SK-N-SH (cell line): ENCODE measurements around the gene CDC26. TPM values are rescaled to one million over a fixed set of nuclear protein-coding genes. Genes with fewer than 3 reads are reported as not detected.
A peak's percentile ranks its signal among the peaks of the same experiment; 100 is the strongest.

Experiments used
- CTCF ChIA-PET: fragments of 300-600, 350-600 bp; formaldehyde crosslinking; extraction: SDS; loops from one replicate; lab custom pipeline; 2021; lab: Yijun Ruan, JAX
- POLR2A ChIA-PET: fragments of 350-600 bp; sonication (Branson Sonifier 250); formaldehyde crosslinking; extraction: SDS; loops from one replicate; lab custom pipeline; 2020; ENCODE audit warnings: antibody characterized with exemption, inconsistent platforms; lab: Yijun Ruan, JAX
- DNase-seq: peaks from one replicate; pipeline ENCODE4 v3.0.0; 2012
- H2AFZ ChIP-seq: fragments of 200-600 bp; sonication (generic); 2 replicates; pipeline ENCODE4 v1.8.1; 2016; ENCODE audit warnings: antibody characterized with exemption, mild to moderate bottlenecking, low read depth
- H3F3A ChIP-seq: fragments of 200-600 bp; sonication (generic); replicated peaks from 2 replicates; pipeline ENCODE3; 2016; ENCODE audit warnings: antibody characterized with exemption, mild to moderate bottlenecking; ENCODE audit not compliant: insufficient read depth
- H3K27ac ChIP-seq, 2 experiments: fragments of 200-500 bp in 1 of 2; fragments of 200-600 bp in 1 of 2; sonication (Bioruptor generic) in 1 of 2; sonication (generic), shearing (Covaris generic) in 1 of 2; 2 replicates each; pipeline versions ENCODE4 v1.5.1 to v1.6.1; 2014 to 2016; ENCODE audit warnings: low read depth in 2 of 2, inconsistent platforms in 1 of 2, low read length in 1 of 2, mild to moderate bottlenecking in 1 of 2, mixed read lengths in 1 of 2
- H3K27me3 ChIP-seq: fragments of 200-600 bp; sonication (generic), shearing (Covaris generic); 2 replicates; pipeline ENCODE4 v1.6.1; 2016; ENCODE audit warnings: mixed run types; ENCODE audit not compliant: insufficient read depth
- H3K36me3 ChIP-seq, 2 experiments: fragments of 200-500 bp in 1 of 2; fragments of 200-600 bp in 1 of 2; sonication (Bioruptor generic) in 1 of 2; sonication (generic) in 1 of 2; replicated peaks in 1 of 2; 2 replicates each; pipeline versions ENCODE3 to v1.5.1; 2014 to 2016; ENCODE audit warnings: low read length in 1 of 2, mild to moderate bottlenecking in 1 of 2; ENCODE audit not compliant: insufficient read depth in 2 of 2, control insufficient read depth in 1 of 2
- H3K4me1 ChIP-seq, 2 experiments: fragments of 200-500 bp in 1 of 2; fragments of 200-600 bp in 1 of 2; sonication (Bioruptor generic) in 1 of 2; sonication (generic), shearing (Covaris generic) in 1 of 2; 2 replicates each; pipeline versions ENCODE4 v1.5.1 to v1.6.1; 2014 to 2016; ENCODE audit warnings: low read depth in 1 of 2, low read length in 1 of 2, mixed run types in 1 of 2; ENCODE audit not compliant: insufficient read depth in 2 of 2, control insufficient read depth in 1 of 2
- H3K4me2 ChIP-seq: fragments of 200-600 bp; sonication (generic), shearing (Covaris generic); 2 replicates; pipeline ENCODE4 v1.6.1; 2017; ENCODE audit warnings: mixed run types
- H3K4me3 ChIP-seq, 2 experiments: fragments of 200-500 bp in 1 of 2; fragments of 200-600 bp in 1 of 2; sonication (Bioruptor generic) in 1 of 2; sonication (generic), shearing (Covaris generic) in 1 of 2; 2 replicates each; pipeline versions ENCODE4 v1.5.1 to v1.8.1; 2014 to 2016; ENCODE audit warnings: low read depth in 2 of 2, inconsistent platforms in 1 of 2, low read length in 1 of 2, mild to moderate bottlenecking in 1 of 2, mixed read lengths in 1 of 2, moderate library complexity in 1 of 2
- H3K79me2 ChIP-seq: fragments of 200-600 bp; sonication (generic); 2 replicates; pipeline ENCODE4 v1.8.1; 2017; ENCODE audit warnings: mild to moderate bottlenecking; ENCODE audit not compliant: insufficient read depth
- H3K9ac ChIP-seq: fragments of 200-600 bp; sonication (generic); 2 replicates; pipeline ENCODE4 v1.6.1; 2017; ENCODE audit warnings: mixed run types
- H3K9me2 ChIP-seq: fragments of 200-600 bp; sonication (generic); 2 replicates; pipeline ENCODE4 v1.6.1; 2017; ENCODE audit warnings: mixed run types
- H3K9me3 ChIP-seq: fragments of 200-600 bp; sonication (generic); 2 replicates; pipeline ENCODE4 v1.6.1; 2017; ENCODE audit warnings: mixed run types, mild to moderate bottlenecking, moderate library complexity
- H4K20me1 ChIP-seq: fragments of 200-600 bp; sonication (generic); 2 replicates; pipeline ENCODE4 v1.6.1; 2017; ENCODE audit warnings: mild to moderate bottlenecking, mixed run types; ENCODE audit not compliant: insufficient read depth
- EP300 ChIP-seq, 2 experiments: IDR thresholded peaks; 2 replicates each; pipeline versions ENCODE4 v1.4.0 to v1.6.1; 2012; ENCODE audit warnings: borderline replicate concordance in 1 of 2, low read depth in 1 of 2, low read length in 1 of 2
- EZH2phosphoT487 ChIP-seq: fragments of 200-600 bp; sonication (generic); IDR thresholded peaks from 2 replicates; pipeline ENCODE4 v1.6.1; 2017; ENCODE audit warnings: low read depth, mixed run types, mild to moderate bottlenecking, antibody characterized with exemption, moderate library complexity, borderline replicate concordance
- FOSL2 ChIP-seq: IDR thresholded peaks from 2 replicates; pipeline ENCODE4 v1.4.0; 2012; ENCODE audit warnings: low read depth, mild to moderate bottlenecking, moderate library complexity, borderline replicate concordance
- GABPA ChIP-seq: IDR thresholded peaks from 2 replicates; pipeline ENCODE4 v1.4.0; 2012; ENCODE audit warnings: low read depth, mild to moderate bottlenecking
- GATA2 ChIP-seq: sonication (generic); formaldehyde crosslinking; IDR thresholded peaks from 2 replicates; pipeline ENCODE4 v1.5.0; 2020; ENCODE audit warnings: mild to moderate bottlenecking, missing genetic modification reagents
- JUND ChIP-seq: IDR thresholded peaks from 2 replicates; pipeline ENCODE4 v1.4.0; 2012
- MEF2A ChIP-seq: IDR thresholded peaks from 2 replicates; pipeline ENCODE4 v1.4.0; 2012; ENCODE audit warnings: low read depth, borderline replicate concordance
- NFIC ChIP-seq: IDR thresholded peaks from 2 replicates; pipeline ENCODE4 v1.4.0; 2012; ENCODE audit warnings: borderline replicate concordance
- NRF1 ChIP-seq: IDR thresholded peaks from 2 replicates; pipeline ENCODE4 v1.6.1; 2012; ENCODE audit warnings: low read depth, mild to moderate bottlenecking, low read length
- RXRA ChIP-seq: IDR thresholded peaks from 2 replicates; pipeline ENCODE4 v1.4.0; 2012; ENCODE audit warnings: low read depth, mild to moderate bottlenecking, borderline replicate concordance
- SMC3 ChIP-seq: IDR thresholded peaks from 2 replicates; pipeline ENCODE4 v1.6.1; 2012; ENCODE audit warnings: low read depth, low read length, improper control_type of control experiment
- TEAD4 ChIP-seq: IDR thresholded peaks from 2 replicates; pipeline ENCODE4 v1.4.0; 2012; ENCODE audit warnings: mild to moderate bottlenecking, borderline replicate concordance; ENCODE audit not compliant: insufficient read depth
- YY1 ChIP-seq: IDR thresholded peaks from 2 replicates; pipeline ENCODE4 v1.4.0; 2012; ENCODE audit warnings: low read depth, mild to moderate bottlenecking
- WGBS: methylation state at CpG from one replicate; pipeline ENCODE4 v1.1.6; 2017; ENCODE audit warnings: low lambda C conversion rate; 5-methylcytosine and 5-hydroxymethylcytosine counted together
- polyA plus RNA-seq, 3 experiments: library from polyadenylated mRNA; depleted of rRNA; stranded (reverse); fragments of >200 nt; gene quantifications; 2 replicates each; pipeline ENCODE4 v1.2.3, GENCODE V29; 2012
- TF ChIP-seq, protein P1 (sequence below): IDR thresholded peaks from 2 replicates; pipeline ENCODE4 v1.6.1; 2012; ENCODE audit warnings: mild to moderate bottlenecking, low read depth, low read length, moderate library complexity
- TF ChIP-seq, protein P2 (sequence below): fragments of 150-350 bp; IDR thresholded peaks from 2 replicates; pipeline ENCODE4 v1.6.1; 2017; ENCODE audit warnings: antibody characterized with exemption, low read length, low read depth, borderline replicate concordance
- TF ChIP-seq, protein P3 (sequence below): IDR thresholded peaks from 2 replicates; pipeline ENCODE4 v1.4.0; 2012; ENCODE audit warnings: low read depth
- TF ChIP-seq, protein P4 (sequence below): IDR thresholded peaks from 2 replicates; pipeline ENCODE4; 2012

Gene CDC26
- polyA plus RNA-seq, 1 of the 3 experiments (the other 2 are of a cell fraction): 31.0 TPM

DNA sequence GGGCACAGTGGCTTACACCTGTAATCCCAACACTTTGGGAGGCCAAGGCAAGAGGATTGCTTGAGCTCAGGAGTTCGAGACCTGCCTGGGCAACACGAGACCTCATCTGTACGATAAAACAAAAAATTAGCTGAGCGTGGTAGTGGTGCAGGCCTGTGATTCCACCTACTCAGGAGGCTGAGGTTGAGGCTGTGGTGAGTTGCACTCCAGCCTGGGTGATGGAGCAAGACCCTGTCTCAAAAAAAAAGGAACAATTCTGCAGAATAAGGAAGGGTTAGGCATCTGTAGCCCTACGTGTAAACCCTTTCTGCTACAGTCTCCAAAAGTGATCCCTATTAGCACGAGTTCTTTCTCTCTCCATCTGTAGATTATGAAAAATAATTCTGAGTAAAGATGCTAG is 19.9 kb downstream of the CDC26 start:
- 88% methylated on average over 6 of the region's 6 CpGs for WGBS
- Histone ChIP-seq H3K9me3 (no peaks in the 10 kb centered on the region), H3K4me1 (peaks cover 0 to 15% of the 10 kb centered on the region in 2 experiments; a peak in 1 of 4 replicates), H4K20me1 (no peaks in the 10 kb centered on the region), H2AFZ (no peak overlapping the region), H3K27ac (peak overlapping the region in 1 of 2 experiments; percentile 91; a peak in 2 of 4 replicates), H3K9ac (no peak overlapping the region), H3K4me3 (no peak overlapping the region), H3K9me2 (no peaks in the 10 kb centered on the region), H3F3A (no peaks in the 10 kb centered on the region), H3K4me2 (no peak overlapping the region), H3K27me3 (no peaks in the 10 kb centered on the region), H3K79me2 (no peaks in the 10 kb centered on the region), H3K36me3 (peaks cover 22 to 26% of the 10 kb centered on the region in 2 experiments)
- DNase-seq: no peak
- ChIA-PET CTCF (interaction anchor here (1.3 to 2.9 kb wide), 3 partner anchors 19 to 143 kb away, joined by 4 to 16 read pairs (median 7); partner anchors contain the start of genes CDC26 and PRPF4), POLR2A (interaction anchor here (2.5 kb wide), 1 partner anchor 34 kb away, joined by 15 read pairs; the partner anchor contains the start of genes FKBP15 and SLC31A1)
- TF ChIP-seq SMC3 (no peak), JUND (no peak), YY1 (no peak), TEAD4 (no peak), EP300 (IDR thresholded peaks at IDR 0.05; ENCODE audit: borderline replicate concordance in 1 of 2, low read depth in 1 of 2, low read length in 1 of 2) (no peak), RXRA (no peak), NFIC (no peak), GATA2 (no peak), NRF1 (no peak)
- TF ChIP-seq, protein P1, sequence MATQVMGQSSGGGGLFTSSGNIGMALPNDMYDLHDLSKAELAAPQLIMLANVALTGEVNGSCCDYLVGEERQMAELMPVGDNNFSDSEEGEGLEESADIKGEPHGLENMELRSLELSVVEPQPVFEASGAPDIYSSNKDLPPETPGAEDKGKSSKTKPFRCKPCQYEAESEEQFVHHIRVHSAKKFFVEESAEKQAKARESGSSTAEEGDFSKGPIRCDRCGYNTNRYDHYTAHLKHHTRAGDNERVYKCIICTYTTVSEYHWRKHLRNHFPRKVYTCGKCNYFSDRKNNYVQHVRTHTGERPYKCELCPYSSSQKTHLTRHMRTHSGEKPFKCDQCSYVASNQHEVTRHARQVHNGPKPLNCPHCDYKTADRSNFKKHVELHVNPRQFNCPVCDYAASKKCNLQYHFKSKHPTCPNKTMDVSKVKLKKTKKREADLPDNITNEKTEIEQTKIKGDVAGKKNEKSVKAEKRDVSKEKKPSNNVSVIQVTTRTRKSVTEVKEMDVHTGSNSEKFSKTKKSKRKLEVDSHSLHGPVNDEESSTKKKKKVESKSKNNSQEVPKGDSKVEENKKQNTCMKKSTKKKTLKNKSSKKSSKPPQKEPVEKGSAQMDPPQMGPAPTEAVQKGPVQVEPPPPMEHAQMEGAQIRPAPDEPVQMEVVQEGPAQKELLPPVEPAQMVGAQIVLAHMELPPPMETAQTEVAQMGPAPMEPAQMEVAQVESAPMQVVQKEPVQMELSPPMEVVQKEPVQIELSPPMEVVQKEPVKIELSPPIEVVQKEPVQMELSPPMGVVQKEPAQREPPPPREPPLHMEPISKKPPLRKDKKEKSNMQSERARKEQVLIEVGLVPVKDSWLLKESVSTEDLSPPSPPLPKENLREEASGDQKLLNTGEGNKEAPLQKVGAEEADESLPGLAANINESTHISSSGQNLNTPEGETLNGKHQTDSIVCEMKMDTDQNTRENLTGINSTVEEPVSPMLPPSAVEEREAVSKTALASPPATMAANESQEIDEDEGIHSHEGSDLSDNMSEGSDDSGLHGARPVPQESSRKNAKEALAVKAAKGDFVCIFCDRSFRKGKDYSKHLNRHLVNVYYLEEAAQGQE: no peak
- TF ChIP-seq, protein P2, sequence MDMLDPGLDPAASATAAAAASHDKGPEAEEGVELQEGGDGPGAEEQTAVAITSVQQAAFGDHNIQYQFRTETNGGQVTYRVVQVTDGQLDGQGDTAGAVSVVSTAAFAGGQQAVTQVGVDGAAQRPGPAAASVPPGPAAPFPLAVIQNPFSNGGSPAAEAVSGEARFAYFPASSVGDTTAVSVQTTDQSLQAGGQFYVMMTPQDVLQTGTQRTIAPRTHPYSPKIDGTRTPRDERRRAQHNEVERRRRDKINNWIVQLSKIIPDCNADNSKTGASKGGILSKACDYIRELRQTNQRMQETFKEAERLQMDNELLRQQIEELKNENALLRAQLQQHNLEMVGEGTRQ: no peak

DNA sequence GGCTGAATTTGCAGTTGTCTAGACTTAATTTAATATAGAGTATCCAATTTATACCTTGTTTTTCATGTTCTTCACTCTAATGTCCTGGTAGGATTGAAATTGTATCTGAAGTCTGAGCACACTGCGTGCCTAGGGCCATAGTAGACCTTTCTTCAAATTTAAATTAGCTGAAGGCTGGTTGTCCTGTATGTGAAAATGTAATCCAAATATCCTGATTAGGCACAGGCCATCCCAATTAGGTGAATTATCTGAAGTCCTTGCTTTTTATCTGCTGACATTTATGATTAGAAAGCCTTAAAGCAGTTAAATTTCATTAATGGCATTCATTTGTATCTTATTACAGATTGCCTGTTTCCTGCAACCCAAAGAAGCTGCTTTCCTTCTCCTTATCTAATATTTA is 20.4 kb downstream of the CDC26 start:
- Histone ChIP-seq H3K79me2 (no peaks in the 10 kb centered on the region), H3K27me3 (no peaks in the 10 kb centered on the region), H3K27ac (peak overlapping the region in 1 of 2 experiments; percentile 91; a peak in 2 of 4 replicates), H3F3A (no peaks in the 10 kb centered on the region), H3K4me2 (no peak overlapping the region), H4K20me1 (no peaks in the 10 kb centered on the region), H3K36me3 (peaks cover 19 to 22% of the 10 kb centered on the region in 2 experiments), H3K4me3 (no peak overlapping the region), H3K9me3 (no peaks in the 10 kb centered on the region), H3K9me2 (no peaks in the 10 kb centered on the region), H2AFZ (no peak overlapping the region), H3K9ac (no peak overlapping the region), H3K4me1 (peaks cover 0 to 15% of the 10 kb centered on the region in 2 experiments; a peak in 1 of 4 replicates)
- WGBS: 35% methylated on average over 1 of the region's 1 CpG
- CTCF ChIA-PET: interaction anchor here (1.4 to 2.9 kb wide), 3 partner anchors 19 to 142 kb away, joined by 3 to 16 read pairs (median 7); partner anchors contain the start of genes CDC26 and PRPF4
- POLR2A ChIA-PET: interaction anchor here (2.5 kb wide), 1 partner anchor 33 kb away, joined by 15 read pairs; the partner anchor contains the start of genes FKBP15 and SLC31A1
- peak; percentile 55 for DNase-seq
- TF ChIP-seq, protein P3, sequence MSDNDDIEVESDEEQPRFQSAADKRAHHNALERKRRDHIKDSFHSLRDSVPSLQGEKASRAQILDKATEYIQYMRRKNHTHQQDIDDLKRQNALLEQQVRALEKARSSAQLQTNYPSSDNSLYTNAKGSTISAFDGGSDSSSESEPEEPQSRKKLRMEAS: no peak
- TF ChIP-seq, protein P4, sequence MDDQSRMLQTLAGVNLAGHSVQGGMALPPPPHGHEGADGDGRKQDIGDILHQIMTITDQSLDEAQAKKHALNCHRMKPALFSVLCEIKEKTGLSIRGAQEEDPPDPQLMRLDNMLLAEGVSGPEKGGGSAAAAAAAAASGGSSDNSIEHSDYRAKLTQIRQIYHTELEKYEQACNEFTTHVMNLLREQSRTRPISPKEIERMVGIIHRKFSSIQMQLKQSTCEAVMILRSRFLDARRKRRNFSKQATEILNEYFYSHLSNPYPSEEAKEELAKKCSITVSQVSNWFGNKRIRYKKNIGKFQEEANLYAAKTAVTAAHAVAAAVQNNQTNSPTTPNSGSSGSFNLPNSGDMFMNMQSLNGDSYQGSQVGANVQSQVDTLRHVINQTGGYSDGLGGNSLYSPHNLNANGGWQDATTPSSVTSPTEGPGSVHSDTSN: no peak
- TF ChIP-seq FOSL2 (no peak), NRF1 (no peak), MEF2A (no peak), EZH2phosphoT487 (no peak), GABPA (no peak), TEAD4 (peak; percentile 63; the same call in 1 of the 2 replicates)
- TF ChIP-seq, protein P1: no peak
